Sigmoid colon (tissue), 7 donors: ENCODE results near the gene AKAP8L. TPM values are rescaled to one million over a fixed set of nuclear protein-coding genes. Genes with fewer than 3 reads are reported as not detected.
"Not testable (repeated sequence)": the region's sequence is repeated elsewhere in the genome, so short reads cannot be mapped to it uniquely, and the experiment has no call there.

Experiments used
- DNase-seq: peaks from one replicate; pipeline ENCODE4 v3.0.0-alpha.2; 2019
- H3K27ac ChIP-seq, 4 donors: fragments of 200-600 bp; sonication (generic); one replicate each; pipeline ENCODE4 v1.5.1; 2016 to 2019; ENCODE audit warnings: mild to moderate bottlenecking in 1 of 4
- H3K27me3 ChIP-seq, 3 donors: fragments of 200-600 bp; sonication (generic); one replicate each; pipeline ENCODE4 v1.5.1; 2019; ENCODE audit warnings: mild to moderate bottlenecking in 1 of 3
- H3K36me3 ChIP-seq, 4 donors: fragments of 200-600 bp; sonication (generic); one replicate each; pipeline ENCODE4 v1.5.1; 2016 to 2019
- H3K4me1 ChIP-seq, 4 donors: fragments of 200-600 bp; sonication (generic); one replicate each; pipeline ENCODE4 v1.5.1; 2017 to 2019
- H3K4me3 ChIP-seq, 4 donors: fragments of 200-600 bp; sonication (generic); one replicate each; pipeline ENCODE4 v1.5.1; 2017 to 2019; ENCODE audit warnings: mild to moderate bottlenecking in 2 of 4, moderate library complexity in 1 of 4
- H3K9me3 ChIP-seq, 4 donors: fragments of 200-600 bp in 3 of 4; sonication (generic) in 3 of 4; one replicate each; pipeline versions ENCODE4 v1.5.1 to v1.6.1; 2013 to 2019
- CTCF ChIP-seq, 4 experiments: fragments of 450-650 bp in 3 of 4; fragments of 200-600 bp in 1 of 4; IDR thresholded peaks; one replicate each; pipeline ENCODE4 v1.5.1; 2016 to 2019; ENCODE audit warnings: antibody characterized with exemption in 4 of 4, mild to moderate bottlenecking in 3 of 4, moderate library complexity in 2 of 4
- EP300 ChIP-seq, 4 donors: sonication (generic); formaldehyde crosslinking; IDR thresholded peaks; one replicate each; pipeline ENCODE4 v1.6.1; 2017; ENCODE audit warnings: antibody characterized with exemption in 4 of 4
- POLR2A ChIP-seq, 2 donors: fragments of 450-650 bp; IDR thresholded peaks; one replicate each; pipeline ENCODE4 v1.6.1; 2016; ENCODE audit warnings: antibody characterized with exemption in 2 of 2, mild to moderate bottlenecking in 2 of 2, moderate library complexity in 2 of 2
- POLR2AphosphoS5 ChIP-seq, 4 donors: sonication (generic); formaldehyde crosslinking; IDR thresholded peaks; one replicate each; pipeline ENCODE4 v1.6.1; 2017; ENCODE audit warnings: antibody characterized with exemption in 4 of 4
- WGBS, 2 donors: extraction: QIAGEN DNeasy Blood & Tissue Kit; methylation state at CpG; one replicate each; pipeline ENCODE4 v1.1.7; 2013; 5-methylcytosine and 5-hydroxymethylcytosine counted together
- intact Hi-C: fragments of 100-400 bp; cut with DNase I; formaldehyde crosslinking; loops from one replicate; pipeline ENCODE4 v1.15.1; 2023
- polyA plus RNA-seq, 3 donors: library from polyadenylated mRNA; stranded (reverse); fragments of 200-250 nt; gene quantifications; one replicate each; pipeline ENCODE4 v1.2.3, GENCODE V29; 2013
- total RNA-seq, 4 donors: library from RNA; depleted of rRNA; stranded (reverse); fragments of >200 nt; gene quantifications; one replicate each; pipeline ENCODE4 v1.1.0, GENCODE V29; 2016
- donor health status: healthy with polysubstance abuse.
- donor health status: Bipolar disorder and iron deficiency.
- donor health status: healthy.

AKAP8L gene
- total and polyA plus RNA-seq, 7 donors, result 15.0 to 145 (median 90.5) TPM

GRCh38 chr19:15354566-15355296 lies 64.1 kb downstream of the AKAP8L start:
- Histone ChIP-seq H3K27ac (no peak overlapping the region), H3K4me3 (no peak overlapping the region), H3K36me3 (peaks cover 15 to 76% (median 44%) of the 10 kb centered on the region in 4 donors), H3K4me1 (no peaks in the 10 kb centered on the region), H3K9me3 (no peaks in the 10 kb centered on the region), H3K27me3 (no peaks in the 10 kb centered on the region)
- intact Hi-C loops, result no loop called here
- WGBS, 2 donors, result 88 to 91% methylated on average over 27 of the region's 27 CpGs
- DNase-seq, result no peak
- TF ChIP-seq POLR2AphosphoS5 (IDR thresholded peaks at IDR 0.05), result no peak

- intact Hi-C loops, result no loop called here
- TF ChIP-seq POLR2A (IDR thresholded peaks at IDR 0.05) (no peak), POLR2AphosphoS5 (IDR thresholded peaks at IDR 0.05) (no peak), CTCF (IDR thresholded peaks at IDR 0.05) (no peak), EP300 (IDR thresholded peaks at IDR 0.05) (no peak)
- no peak for DNase-seq
- Histone ChIP-seq H3K9me3 (no peaks in the 10 kb centered on the region), H3K36me3 (peaks cover 11 to 67% (median 37%) of the 10 kb centered on the region in 4 donors), H3K27ac (no peak overlapping the region), H3K4me1 (no peaks in the 10 kb centered on the region), H3K27me3 (no peaks in the 10 kb centered on the region), H3K4me3 (no peak overlapping the region)
- WGBS, 2 donors, result 49 to 91% methylated on average over 4 of the region's 4 CpGs
Observed at GRCh38 chr19:15353908-15354307, 64.9 kb downstream of the AKAP8L start.

GRCh38 chr19:15352535-15352934 lies 66.3 kb downstream of the AKAP8L start:
- 91% methylated on average over 8 of the region's 8 CpGs for WGBS, 2 donors
- H3K27me3 ChIP-seq, H3K9me3 ChIP-seq, H3K27ac ChIP-seq, H3K4me1 ChIP-seq, H3K4me3 ChIP-seq, intact Hi-C loops, DNase-seq: not testable (repeated sequence)
- peaks cover 4 to 54% (median 24%) of the 10 kb centered on the region in 4 donors for H3K36me3 ChIP-seq

GRCh38 chr19:15341328-15341727 lies 77.5 kb downstream of the AKAP8L start:
- H3K27ac ChIP-seq, H3K9me3 ChIP-seq, intact Hi-C loops, DNase-seq, H3K27me3 ChIP-seq, H3K4me1 ChIP-seq, H3K4me3 ChIP-seq: not testable (repeated sequence)
- H3K36me3 ChIP-seq, result peaks cover 0 to 21% (median 0%) of the 10 kb centered on the region in 4 donors
- 95 to 96% methylated on average over 11 of the region's 11 CpGs for WGBS, 2 donors

GRCh38 chr19:15340086-15340485 lies 78.7 kb downstream of the AKAP8L start:
- H3K27ac ChIP-seq, result no peak overlapping the region
- peaks cover 0 to 9% (median 0%) of the 10 kb centered on the region in 4 donors for H3K36me3 ChIP-seq
- 95 to 99% methylated on average over 4 of the region's 4 CpGs for WGBS, 2 donors
- intact Hi-C loops, result no loop called here
- no peaks in the 10 kb centered on the region for H3K27me3 ChIP-seq
- H3K4me3 ChIP-seq, result no peak overlapping the region
- no peaks in the 10 kb centered on the region for H3K4me1 ChIP-seq
- no peaks in the 10 kb centered on the region for H3K9me3 ChIP-seq
- no peak for TF ChIP-seq EP300 (IDR thresholded peaks at IDR 0.05)
- no peak for TF ChIP-seq CTCF (IDR thresholded peaks at IDR 0.05)
- no peak for TF ChIP-seq POLR2A (IDR thresholded peaks at IDR 0.05)
- TF ChIP-seq POLR2AphosphoS5 (IDR thresholded peaks at IDR 0.05), result no peak
- no peak for DNase-seq

- intact Hi-C loops, result no loop called here
Observed at GRCh38 chr19:15337202-15337601, 81.6 kb downstream of the AKAP8L start.

GRCh38 chr19:15335992-15336391 lies 82.8 kb downstream of the AKAP8L start:
- H3K4me3 ChIP-seq, H3K27ac ChIP-seq, intact Hi-C loops, H3K36me3 ChIP-seq, H3K27me3 ChIP-seq, H3K9me3 ChIP-seq, DNase-seq: not testable (repeated sequence)
- 83 to 90% methylated on average over 7 of the region's 7 CpGs for WGBS, 2 donors
- peaks cover 0 to 13% (median 12%) of the 10 kb centered on the region in 4 donors for H3K4me1 ChIP-seq

More at GRCh38 chr19:15337202-15337601, 81.6 kb downstream of the AKAP8L start:
- no peaks in the 10 kb centered on the region for H3K36me3 ChIP-seq
- TF ChIP-seq POLR2AphosphoS5 (IDR thresholded peaks at IDR 0.05) (no peak), EP300 (IDR thresholded peaks at IDR 0.05) (no peak), CTCF (IDR thresholded peaks at IDR 0.05) (no peak), POLR2A (IDR thresholded peaks at IDR 0.05) (no peak)
- DNase-seq, result no peak
- H3K4me3 ChIP-seq, result no peak overlapping the region
- H3K27me3 ChIP-seq, result no peaks in the 10 kb centered on the region
- no peaks in the 10 kb centered on the region for H3K9me3 ChIP-seq
- WGBS, 2 donors, result 85 to 86% methylated on average over 8 of the region's 8 CpGs
- no peak overlapping the region for H3K27ac ChIP-seq
- H3K4me1 ChIP-seq, result peaks cover 0 to 12% (median 11%) of the 10 kb centered on the region in 4 donors
